GM19239 (cell line): ENCODE measurements around the gene ANKRD40.
"Not testable (repeated sequence)": the region's sequence is repeated elsewhere in the genome, so short reads cannot be mapped to it uniquely, and the experiment has no call there.

ENCODE experiments used
- DNase-seq: peaks from one replicate; pipeline ENCODE4 v3.0.0; 2011; ENCODE audit warnings: low spot score; ENCODE audit not compliant: insufficient read length
- FAIRE-seq: peaks from 2 replicates; lab custom pipeline; 2011; peaks lifted over from hg19 to GRCh38; lab: Jason Lieb, UNC

ANKRD40 gene

DNA sequence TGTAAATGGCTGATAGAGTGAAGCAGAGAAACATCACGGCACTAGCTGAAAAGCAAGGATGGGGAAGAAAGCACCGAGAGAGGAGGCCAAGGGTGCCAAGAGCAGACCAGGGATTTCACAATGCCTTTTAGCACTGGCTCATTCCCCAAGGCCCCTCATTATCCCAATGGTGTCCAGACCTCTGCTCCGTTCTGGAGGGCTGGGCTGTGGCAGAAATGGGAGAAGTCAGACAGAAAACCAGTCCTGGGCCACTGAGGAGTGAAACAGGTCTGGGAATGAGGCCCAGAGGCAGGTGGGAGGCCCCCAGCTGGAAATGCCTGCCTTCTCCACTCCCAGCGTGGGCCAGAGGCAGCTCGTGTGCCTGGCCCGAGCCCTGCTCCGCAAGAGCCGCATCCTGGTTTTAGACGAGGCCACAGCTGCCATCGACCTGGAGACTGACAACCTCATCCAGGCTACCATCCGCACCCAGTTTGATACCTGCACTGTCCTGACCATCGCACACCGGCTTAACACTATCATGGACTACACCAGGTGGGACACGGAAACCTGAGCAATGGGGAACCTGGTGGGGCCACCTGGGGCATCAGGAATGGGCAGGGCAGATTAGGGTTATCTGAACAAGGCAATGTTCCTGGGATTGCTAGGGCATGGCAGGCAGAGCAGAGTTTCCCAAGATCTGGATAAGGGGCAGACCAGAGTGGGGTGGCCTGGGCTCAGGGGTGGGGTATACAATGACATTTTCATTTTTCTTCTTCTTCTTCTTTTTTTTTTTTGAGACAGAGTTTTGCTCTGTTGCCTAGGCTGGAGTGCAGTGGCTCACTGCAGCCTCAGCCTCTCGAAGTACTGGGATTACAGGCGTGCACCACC lies 20.3 kb downstream of the ANKRD40 start:
- FAIRE-seq (no peak), DNase-seq (no peak)

DNA sequence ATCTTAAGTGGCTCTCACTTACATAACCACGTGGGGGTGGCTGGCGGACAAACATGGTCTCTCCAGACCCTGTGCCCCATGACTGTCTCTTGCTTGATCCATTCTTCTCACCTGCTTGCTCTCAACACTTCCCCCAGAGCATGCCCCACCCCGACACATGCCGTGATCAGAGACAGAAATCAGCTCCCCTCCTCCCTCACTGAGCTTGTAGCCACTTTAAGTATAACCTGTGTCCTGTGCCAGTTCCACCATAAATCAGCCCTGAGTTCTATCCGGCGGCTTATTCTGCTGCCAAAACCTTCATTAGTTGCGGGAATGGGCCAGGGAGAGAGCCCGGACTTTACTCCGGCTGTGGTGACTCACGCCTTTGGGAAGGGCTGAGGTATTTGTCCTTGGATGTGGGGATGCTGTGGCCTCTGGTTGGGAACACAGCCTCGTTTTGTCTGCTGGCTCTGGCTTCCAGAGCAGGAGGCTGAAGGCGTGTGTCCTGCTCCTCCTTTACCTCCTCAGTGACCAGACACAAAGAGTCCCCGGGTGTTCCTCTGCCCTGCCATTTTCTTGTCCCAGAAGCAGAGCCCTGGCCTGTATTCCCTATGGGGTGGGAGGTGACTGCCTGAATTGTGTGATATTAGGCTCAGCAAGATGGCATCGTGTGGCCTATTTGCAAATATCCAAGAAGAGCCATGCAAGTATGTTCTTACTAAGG lies 21.1 kb downstream of the ANKRD40 start:
- no peak for DNase-seq
- FAIRE-seq, result no peak

DNA sequence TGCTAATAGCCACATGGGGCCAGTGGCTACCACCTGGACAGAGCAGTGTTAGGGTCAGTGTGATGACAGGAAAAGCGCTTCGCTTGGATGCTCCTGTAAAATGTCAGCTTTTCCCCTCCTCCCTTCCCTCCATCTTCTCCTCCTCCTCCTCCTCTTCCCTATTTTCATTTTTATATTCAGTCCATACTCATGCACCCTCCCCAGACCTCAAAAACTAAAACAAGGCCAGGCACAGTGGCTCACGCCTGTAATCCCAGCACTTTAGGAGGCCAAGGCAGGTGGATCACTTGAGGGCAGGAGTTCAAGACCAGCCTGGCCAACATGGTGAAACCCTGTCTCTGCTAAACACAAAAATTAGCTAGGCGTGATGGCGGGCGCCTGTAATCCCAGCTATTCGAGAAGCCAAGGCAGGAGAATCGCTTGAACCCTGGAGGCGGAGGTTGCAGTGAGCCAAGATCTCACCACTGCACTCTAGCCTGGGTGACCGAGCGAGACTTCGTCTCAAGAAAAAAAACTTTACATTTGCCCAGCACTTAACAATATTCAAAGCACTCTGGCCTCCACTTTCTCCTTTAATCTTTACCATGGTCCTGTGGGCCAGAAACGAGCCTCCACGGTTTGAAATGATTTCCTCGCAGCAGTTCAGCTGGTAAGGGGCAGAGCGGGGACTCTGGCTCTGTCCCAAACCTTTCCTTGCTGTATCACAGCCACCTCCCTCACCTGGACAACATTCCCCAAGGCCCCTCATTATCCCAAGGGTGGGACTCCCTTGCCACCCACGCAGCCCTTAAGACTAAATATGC lies 21.8 kb downstream of the ANKRD40 start:
- no peak for FAIRE-seq
- no peak for DNase-seq

DNA sequence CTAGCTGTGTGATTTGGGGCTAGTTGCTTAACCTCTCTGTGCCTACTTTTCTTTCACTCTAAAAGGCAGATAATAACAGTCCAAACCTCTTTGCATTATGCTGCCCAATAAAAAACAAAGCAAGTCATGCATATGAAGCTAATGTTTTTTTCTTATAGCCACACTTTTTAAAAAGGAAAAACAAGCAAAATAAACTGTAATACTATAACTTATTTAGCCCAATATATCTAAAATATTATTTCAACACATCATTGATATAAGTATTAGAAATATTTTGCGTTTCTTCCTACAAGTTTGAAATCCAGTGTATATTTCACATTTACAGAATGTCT lies 22.4 kb downstream of the ANKRD40 start:
- no peak for FAIRE-seq
- no peak for DNase-seq

DNA sequence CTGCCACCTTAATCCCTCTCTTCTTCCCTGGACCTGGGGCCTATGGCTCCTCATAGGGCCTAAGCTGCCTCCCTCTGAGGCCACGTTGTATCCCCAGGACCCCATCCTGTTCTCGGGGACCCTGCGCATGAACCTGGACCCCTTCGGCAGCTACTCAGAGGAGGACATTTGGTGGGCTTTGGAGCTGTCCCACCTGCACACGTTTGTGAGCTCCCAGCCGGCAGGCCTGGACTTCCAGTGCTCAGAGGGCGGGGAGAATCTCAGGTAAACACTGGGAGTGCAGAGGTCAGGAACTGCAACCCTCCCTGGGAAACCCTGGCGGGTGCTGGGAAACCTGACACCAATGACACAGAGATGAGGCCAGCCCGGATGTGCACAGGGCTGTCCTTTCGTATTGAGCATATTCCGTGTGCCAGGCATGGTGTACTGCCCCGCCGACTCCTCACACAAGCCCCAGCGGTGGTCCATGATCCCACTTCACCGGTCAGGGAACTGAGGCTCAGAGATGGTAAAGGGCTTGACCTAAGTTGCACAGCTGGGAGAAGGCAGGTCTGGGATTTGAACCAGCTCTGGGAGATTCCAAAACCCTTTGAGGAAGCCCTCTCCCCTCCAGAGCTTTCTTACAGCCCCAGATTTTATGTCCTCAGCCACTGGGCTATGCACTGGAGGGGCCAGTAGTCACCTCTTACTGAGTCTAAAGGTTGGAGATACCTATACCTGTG lies 22.9 kb downstream of the ANKRD40 start:
- no peak for FAIRE-seq
- DNase-seq, result no peak

DNA sequence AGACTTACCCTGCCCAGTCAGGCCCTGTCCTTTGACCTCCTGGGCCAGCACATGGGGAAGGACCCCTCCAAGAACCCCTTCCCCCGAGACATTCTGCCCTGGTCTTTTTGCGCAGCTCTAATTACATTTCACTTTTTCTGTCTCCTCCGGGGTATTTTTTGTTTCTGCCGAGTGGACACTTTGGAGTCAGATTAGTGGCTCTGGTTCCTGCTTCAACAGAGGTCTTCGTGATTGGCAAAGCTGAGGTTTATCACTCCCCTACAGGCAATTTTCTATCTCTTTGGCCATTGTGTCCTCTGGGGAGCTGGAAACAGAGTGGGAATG lies 23.5 kb downstream of the ANKRD40 start:
- DNase-seq, result no peak
- FAIRE-seq, result no peak

DNA sequence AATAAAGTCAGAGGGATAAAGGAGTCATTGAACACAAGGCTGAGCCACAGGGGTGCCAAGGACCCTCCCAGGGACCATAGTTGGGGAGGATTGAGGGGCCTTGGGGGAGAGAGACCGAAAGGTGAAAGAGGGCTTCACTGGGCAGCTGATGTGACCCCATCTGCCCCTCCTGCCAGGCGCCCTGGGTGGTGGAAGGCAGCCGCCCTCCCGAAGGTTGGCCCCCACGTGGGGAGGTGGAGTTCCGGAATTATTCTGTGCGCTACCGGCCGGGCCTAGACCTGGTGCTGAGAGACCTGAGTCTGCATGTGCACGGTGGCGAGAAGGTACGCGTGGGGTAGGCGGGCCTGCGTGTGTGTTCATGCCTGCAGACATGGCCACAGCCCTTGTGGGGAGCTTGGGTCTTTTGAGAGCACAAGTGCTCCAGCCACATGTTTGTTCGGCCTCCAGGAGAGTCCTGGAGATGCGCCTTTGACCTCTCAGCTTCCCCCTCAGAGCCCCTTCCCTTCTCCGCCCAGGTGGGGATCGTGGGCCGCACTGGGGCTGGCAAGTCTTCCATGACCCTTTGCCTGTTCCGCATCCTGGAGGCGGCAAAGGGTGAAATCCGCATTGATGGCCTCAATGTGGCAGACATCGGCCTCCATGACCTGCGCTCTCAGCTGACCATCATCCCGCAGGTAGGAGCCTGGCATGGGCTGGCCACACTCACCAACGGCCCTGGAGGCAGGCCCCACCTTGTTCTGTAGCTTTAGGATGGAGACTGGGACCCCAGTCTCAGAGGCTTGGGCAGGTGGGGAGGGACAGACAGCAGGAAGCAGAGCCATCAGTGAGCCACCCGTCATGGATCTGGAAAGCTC lies 24.1 kb downstream of the ANKRD40 start:
- FAIRE-seq (no peak), DNase-seq (no peak)

DNA sequence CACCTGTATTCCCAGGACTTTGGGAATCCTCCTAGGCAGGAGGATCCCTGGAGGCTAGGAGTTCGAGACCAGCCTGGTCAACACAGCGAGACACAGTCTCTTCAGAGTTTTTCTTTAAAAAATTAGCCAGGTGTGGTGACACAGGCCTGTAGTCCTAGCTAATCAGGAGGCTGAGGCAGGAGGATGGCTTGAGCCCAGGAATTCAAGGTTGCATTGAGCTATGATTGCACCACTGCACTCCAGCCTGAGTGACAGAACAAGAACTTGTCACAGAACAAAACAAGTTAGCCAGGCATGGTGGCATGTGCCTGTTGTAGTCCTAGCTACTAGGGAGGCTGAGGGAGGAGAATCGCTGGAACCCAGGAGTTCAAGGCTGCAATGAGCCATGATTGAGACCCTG lies 24.8 kb downstream of the ANKRD40 start:
- FAIRE-seq, result no peak

DNA sequence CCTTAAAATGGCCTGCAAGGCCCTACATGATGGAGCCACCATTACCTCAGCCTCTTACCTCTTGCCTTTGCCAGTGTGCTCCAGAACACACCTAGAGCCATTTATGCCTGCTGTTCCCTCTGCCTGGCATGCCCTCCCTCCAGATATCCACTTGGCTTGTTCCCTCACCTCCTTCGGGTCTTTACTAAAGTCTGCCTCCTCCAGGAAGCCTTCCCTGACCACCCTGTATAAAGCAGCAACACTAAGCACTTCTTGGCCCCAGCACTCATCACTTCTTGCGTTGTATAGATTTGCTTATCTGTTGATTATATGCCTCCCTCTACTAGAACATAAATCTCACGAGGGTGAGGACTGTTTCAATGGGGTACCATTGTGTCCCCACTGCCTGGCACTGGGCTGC lies 25.3 kb downstream of the ANKRD40 start:
- no peak for DNase-seq
- no peak for FAIRE-seq

More for the DNA sequence above, 24.8 kb downstream of the ANKRD40 start:
- no peak for DNase-seq

DNA sequence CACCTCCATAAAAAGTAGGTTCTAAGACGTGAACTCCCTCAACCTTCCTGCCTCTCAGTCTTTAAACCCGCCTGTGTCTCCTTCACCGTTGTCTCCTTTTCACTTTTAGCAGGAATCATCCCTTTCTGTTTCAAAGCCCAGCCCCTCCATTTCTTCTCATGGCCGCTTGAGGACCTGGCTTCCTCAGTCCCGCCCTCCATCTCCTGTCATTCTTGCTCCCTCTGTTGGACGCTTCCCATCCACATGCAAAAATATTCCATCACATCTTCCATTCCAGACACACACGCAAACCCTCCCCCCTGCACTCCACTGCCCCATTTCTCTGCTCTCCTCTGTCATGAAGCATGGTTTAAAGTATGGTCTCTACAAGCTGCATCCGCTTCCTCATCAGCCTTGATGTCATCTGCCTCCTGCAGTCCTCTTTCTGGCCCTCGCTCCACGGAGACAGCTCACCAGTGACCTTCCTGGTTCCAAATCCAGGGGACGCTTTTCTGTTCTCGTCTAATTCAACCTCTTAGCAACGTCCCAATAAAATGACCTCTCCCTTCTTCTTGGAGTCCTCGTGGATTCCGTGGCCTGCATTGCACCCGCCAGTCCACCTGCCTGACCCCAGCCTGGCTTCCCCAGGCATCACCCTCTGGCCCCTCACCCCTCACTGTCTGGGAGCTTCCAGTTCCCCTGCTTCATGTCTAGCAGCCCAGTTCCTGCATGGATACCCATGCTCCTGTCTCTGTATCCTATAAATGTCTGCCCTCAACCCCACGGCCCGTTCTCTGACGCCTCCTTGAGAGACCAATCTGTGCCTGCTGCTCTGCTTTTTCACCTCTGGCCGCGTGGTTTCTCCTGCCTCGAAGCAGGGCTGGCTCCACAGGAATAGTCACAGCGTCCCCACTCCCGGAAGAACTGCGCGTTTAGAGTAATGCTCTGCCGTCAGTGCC lies 26.2 kb downstream of the ANKRD40 start:
- DNase-seq (no peak), FAIRE-seq (no peak)

DNA sequence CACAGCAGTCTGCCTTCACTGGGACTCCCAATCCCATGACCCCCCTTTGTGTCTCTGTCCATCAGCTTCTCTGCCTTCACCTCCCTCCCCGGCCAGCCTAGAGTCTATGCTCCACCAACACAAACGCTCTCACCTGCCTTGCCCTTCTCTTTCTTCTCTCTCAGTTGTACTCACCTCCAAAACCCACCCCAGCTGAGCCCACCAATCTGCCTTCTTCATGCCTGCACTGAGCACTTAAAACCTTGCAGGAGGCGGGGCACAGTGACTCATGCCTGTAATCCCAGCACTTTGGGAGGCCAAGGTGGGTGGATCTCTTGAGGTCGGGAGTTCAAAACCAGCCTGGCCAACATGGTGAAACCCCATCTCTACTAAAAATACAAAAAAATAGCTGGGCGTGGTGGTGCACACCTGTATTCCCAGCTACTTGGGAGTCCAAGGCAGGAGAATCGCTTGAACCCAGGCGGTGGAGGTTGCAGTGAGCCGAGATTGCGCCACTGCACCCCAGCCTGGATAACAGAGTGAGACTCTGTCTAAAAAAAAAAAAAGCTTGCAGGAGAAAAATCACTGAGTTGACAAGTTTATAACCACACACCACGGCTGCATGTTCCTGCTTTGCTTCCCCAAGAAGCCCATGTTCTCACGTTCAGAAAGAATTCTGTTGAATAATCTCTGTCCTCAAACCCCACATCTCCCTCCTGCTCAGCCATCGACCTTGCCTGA lies 27.0 kb downstream of the ANKRD40 start:
- not testable (repeated sequence) for DNase-seq, FAIRE-seq

DNA sequence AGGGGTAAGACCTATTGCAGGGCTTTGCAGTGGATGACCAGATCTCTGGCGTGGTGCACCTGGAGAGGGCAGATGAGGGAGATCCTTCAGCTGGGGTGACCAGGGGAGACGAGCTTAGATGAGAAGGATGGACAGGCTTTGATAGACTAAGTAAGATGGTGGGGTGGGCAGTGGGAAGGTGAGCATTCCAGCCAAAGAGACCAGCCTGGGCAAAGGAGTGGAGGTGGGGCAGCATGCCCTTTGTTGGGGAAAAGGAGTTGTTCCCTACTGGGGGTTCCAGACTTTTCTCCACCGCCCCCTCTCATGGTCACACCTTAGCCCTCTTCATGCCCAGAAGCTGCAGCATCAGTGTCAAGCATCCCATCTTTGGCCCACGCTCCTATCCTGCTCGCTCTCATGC lies 27.6 kb downstream of the ANKRD40 start:
- FAIRE-seq (no peak), DNase-seq (no peak)

DNA sequence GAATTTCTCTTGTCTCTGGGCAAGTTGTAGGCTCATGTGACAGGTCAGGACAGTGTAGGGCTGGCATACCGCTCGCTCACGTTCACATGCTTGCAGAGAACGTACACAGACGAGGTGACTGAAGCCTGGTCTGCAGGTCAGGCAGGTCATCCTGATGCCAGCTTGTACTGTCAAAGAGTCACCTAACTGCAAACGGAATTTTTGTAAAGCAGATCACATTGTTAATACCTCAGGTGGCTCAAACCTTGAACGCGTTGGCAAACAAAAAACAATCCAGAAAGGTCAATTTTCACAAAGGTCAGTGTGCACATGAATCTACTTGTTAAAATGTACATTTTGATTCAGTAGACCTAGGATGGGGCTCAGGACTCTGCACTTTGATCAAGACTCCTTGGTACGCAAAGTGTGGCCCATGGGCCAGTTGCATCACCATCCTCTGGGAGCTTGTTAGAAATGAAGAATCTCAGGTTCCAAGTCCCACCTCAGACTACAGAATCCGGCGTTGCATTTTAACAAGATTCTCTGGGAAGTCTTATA lies 28.6 kb downstream of the ANKRD40 start:
- DNase-seq (no peak), FAIRE-seq (no peak)

DNA sequence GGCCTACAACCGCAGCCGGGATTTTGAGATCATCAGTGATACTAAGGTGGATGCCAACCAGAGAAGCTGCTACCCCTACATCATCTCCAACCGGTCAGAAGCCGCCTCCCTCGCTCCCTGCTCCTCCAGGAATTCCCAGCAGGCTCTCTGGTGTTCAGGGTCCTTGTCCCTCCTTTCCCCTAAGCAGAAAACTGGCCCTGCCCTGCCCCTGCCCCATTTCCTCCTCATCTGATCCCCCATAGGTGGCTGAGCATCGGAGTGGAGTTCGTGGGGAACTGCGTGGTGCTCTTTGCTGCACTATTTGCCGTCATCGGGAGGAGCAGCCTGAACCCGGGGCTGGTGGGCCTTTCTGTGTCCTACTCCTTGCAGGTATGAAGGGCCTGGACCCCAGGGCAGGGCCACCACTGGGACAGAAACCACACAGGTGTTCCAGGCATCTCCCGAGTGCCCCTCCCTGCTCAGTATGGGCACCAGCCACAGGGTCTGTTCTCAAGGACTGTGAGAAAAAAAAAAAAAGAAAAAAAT lies 29.8 kb downstream of the ANKRD40 start:
- FAIRE-seq, result no peak
- DNase-seq, result no peak

DNA sequence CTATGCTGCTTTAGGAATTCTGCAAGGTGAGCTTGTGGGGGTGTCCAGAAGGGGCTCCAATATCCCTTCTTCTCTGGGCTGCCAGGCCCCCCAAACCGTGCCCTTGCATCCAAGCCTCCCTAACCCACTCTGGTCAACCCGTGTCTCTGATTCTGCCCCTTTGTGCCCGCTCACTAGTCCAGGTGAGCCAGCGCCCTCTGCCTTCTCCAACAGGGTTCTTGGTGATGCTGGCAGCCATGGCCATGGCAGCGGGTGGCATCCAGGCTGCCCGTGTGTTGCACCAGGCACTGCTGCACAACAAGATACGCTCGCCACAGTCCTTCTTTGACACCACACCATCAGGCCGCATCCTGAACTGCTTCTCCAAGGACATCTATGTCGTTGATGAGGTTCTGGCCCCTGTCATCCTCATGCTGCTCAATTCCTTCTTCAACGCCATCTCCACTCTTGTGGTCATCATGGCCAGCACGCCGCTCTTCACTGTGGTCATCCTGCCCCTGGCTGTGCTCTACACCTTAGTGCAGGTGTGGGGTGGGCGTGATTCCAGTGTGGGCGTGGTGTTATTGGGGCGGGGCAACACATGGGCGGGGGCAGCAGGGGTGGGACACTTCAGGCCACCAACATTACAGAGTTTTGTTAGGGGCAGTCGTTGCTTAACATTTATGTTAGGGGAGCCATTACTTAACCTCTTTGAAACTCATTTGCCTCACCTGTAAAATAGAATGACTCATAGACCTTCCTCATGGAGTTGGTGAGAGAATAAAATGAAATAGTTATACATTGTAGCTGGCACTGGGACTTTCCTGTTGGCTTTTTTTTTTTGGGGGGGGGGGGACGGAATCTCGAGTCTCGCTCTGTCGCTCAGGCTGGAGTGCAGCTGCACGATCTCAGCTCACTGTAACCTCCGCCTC lies 31.4 kb downstream of the ANKRD40 start:
- DNase-seq (no peak), FAIRE-seq (no peak)

DNA sequence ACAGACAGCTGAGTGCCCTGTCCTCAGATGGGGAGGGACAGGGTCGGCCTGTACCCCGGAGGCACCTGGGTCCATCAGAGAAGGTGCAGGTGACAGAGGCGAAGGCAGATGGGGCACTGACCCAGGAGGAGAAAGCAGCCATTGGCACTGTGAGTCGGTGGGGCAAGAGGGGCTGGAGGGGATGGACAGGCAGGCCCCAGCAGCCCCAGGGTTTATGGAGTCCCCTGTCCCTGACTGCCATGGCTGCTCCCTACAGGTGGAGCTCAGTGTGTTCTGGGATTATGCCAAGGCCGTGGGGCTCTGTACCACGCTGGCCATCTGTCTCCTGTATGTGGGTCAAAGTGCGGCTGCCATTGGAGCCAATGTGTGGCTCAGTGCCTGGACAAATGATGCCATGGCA lies 32.1 kb downstream of the ANKRD40 start:
- no peak for DNase-seq
- no peak for FAIRE-seq
